Retina (tissue), 1 donor: ENCODE measurements around the gene KIF21A.
A peak's percentile ranks its signal among the peaks of the same experiment; 100 is the strongest.
"Not testable (repeated sequence)": the region's sequence is repeated elsewhere in the genome, so short reads cannot be mapped to it uniquely, and the experiment has no call there.

Experiments
- DNase-seq: peaks from one replicate; pipeline ENCODE4 v3.0.0-alpha.2; 2016

The KIF21A gene

GRCh38 chr12:39343665-39344064, 99.3 kb downstream of the KIF21A start:
- no peak for DNase-seq

DNA sequence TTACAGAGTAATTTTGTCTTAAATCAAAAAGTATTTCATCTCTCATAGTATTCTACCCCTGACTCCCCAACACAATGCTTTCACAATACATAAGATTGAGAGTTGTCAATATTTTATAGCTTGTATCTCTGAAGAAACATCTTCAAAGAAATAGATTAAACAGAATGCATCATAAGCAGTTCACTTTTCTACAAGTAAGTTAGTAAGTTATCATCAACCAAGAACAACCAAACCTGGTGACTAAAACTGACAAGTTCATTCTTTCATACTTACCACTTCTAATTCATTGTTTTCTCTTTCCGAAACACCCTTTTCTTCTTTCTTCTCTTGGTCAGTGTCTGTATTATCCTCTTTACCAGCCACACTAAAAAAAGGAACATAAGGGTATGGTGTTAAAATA, 101.2 kb downstream of the KIF21A start:
- no peak for DNase-seq

DNA sequence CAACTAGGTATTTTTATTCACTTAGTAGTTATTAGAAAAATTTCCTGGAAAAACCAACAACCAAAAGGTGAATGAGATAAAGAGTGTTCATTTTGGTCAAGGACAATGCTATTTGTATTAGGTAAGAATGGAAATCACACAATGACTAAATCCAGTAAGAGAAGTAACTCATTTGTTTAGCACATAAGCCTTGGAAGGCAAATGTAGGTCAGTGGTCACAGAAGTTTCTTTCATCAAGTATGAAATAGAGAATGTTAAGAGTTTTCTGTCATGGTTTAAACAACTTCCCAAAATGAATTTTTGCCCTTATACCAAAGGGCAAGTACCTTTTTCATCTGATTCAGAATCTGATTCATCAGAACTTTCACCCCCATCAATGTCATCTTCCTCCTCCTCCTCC, 101.7 kb downstream of the KIF21A start:
- no peak for DNase-seq

DNA sequence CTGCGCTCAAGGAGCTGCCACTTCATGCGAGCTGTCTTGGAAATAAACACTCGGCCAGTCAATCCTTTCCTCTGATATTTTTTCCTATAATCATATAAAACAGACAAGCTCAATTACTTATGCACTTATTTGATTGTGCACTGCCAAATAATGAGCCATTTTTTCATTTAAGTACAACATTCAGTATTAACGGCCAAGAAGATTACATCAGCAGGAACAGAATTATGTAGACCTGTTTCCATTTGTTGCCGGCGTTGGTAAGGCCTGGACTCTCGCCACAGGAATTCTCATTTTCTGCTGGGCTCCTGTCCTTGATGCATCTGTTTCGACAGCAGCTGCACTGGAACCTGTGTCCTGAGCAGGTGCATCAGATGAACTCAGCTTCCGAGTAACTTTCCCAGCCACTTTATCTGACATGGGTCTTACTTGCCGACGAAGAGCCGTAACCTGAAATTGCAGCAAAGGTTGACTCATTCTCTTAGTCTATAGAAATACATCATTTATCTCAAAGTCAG, 110.2 kb downstream of the KIF21A start:
- no peak for DNase-seq

DNA sequence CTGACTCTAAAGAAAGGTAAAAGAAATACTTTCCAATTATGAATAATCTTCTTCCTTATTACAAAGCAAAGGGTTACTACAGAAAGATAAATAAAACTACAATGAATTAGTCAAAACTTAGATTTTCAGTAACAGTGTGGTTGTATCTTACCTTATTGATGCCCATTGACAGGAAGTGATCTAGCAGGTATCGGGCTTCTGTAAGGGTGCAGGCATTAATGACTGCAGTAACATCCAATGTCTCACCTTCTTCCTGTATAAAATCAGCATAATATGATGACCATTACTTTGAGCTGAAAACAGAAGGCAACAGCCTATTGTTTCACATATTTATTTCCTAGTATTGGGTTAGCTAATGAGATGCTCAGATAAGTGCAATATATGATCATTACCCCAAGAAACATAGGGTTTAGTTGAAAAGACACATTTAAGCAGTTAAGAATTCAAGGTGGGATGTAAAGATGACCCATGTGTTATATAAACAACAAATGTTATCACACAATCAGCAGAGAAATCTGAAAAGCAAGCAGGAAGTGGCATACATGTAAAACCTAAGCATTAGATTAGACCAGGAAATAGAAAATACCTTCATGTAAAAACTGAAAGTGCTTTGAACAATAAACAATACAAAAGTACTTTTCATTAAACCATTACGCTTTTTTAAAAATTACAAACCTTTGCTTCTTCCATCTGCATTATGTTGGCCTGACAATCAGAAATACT, 111.2 kb downstream of the KIF21A start:
- no peak for DNase-seq

- DNase-seq: no peak
Observed at GRCh38 chr12:39329876-39330275, 113.0 kb downstream of the KIF21A start.

GRCh38 chr12:39329018-39329417, 113.9 kb downstream of the KIF21A start:
- DNase-seq: no peak

DNA sequence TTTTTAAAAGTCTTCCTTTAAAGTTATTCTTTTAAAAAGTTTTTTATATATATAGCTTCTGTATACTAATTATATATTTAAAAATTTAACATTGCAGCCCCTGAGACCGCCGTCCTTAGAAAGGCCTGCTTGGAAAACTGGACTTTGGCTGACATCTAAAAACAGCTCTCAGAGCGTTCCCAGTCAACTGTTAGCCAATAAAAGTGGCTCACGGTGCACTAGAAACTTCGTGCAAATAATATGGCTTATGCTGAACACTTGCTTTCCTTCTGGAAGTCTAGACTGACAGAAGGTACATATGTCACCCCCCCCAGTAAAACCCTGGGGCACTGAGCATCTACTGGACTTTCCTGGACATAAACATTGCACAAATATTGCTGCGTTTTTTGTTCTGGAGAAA, 115.0 kb downstream of the KIF21A start:
- no peak for DNase-seq

DNA sequence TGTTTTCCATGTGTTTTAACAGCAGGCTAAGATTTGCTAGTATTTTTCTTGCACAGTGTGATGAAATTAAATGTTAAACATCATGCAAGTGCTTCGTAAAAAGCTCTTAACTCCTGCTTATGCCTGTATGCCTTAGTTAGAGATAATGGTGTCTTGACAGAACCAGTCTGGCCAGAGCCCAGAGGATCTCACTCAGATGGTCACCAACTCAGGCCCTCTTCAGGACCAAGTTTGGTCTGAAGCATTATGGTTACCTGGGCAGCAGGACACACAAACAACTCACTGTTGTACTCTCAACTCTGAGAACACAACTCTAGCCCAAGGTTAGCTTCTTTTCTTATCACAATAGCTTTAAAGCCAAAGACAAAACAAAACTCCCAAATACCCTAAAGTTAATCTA, 115.4 kb downstream of the KIF21A start:
- no peak for DNase-seq

DNA sequence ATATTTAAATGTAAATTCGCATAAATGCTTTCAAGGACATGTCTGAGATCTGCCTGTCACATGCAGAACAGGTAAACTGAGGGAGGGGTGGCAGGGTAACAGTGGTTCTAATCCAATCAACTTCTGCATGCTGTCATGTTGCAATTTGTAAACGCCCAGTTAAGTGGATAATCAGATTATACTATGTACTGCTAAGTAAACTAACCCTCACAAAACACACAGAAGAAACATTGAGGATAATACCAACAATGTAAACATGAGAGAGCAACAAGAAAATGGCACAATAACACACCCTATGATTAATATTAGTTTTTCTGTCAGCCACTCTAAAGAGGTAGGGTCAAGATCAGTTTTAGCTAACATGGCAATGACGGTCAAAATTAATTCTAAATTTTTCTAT, 123.7 kb downstream of the KIF21A start:
- no peak for DNase-seq

- no peak for DNase-seq
Observed at GRCh38 chr12:39314547-39314946, 128.4 kb downstream of the KIF21A start.

GRCh38 chr12:39309516-39309915, 133.4 kb downstream of the KIF21A start:
- no peak for DNase-seq

DNA sequence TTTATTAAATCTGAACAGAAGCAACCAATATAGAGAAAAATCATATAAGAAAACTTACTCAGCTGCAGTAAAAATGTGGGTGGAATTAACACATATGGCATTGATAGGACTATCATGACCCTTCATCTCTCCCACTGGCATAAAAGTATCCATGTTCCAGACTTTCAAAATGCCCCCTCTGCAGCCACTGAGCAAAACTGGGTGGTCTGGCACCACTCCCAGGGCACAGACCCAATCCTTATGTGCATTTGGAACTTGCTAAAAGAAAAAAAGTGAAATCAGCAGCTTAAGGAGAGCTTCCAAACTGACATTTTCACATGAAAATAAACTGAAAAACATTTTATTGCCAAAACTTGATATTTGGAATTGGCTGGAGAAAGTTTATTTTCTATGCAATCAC, 141.5 kb downstream of the KIF21A start:
- DNase-seq: no peak

DNA sequence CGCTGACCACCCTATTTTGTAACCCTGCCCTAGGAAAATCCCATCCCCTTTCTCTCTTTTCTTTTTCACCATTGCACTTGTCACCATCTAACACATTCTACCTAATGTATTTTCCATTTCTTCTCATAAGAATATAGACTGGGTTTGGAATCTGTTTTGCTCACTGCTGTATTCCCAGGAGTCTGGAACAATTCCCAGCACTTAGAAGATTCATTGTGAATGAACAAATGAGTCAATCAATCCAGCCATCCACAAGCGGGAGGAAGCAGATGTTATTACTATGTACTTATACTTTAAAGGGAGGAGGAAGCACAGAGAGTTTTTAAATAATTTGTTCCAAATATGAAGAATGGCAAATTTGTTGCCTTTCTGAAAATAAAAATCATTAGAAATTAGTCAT, 142.1 kb downstream of the KIF21A start:
- DNase-seq: no peak

GRCh38 chr12:39297891-39298290, 145.0 kb downstream of the KIF21A start:
- no peak for DNase-seq

DNA sequence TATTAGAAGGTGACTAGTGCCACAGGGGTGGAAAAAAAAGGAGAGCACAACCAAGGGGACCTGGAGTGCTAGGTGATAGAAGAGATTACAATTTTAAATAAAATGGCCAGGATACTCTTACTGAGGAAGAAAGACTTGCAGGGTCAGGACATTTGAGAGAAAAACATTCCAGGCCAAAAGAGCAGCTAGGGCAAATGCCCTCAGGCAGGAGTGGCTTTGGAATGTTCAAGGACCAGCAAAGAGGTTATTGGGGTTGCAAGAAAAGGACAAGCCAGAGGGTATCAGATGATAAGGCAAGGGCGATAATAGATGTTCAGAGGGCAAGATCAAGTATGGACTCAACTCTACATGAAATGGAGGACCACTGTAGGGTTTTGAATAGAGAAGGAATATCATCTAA, 146.4 kb downstream of the KIF21A start:
- DNase-seq: no peak

DNA sequence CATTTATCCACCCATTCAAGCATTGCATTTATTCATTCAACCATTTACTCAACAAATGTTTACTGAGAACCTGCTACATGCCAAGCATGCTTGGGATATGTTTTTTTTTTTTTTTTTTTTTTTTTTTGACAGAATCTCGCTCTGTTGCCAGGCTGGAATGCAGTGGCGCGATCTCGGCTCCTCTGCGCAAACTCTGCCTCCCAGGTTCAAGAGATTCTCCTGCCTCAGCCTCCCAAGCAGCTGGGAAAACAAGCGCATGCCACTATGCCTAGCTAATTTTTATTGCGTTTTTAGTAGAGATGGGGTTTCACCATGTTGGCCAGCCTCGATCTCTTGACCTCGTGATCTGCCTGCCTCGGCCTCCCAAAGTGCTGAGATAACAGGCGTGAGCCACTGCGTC, 147.3 kb downstream of the KIF21A start:
- not testable (repeated sequence) for DNase-seq

GRCh38 chr12:39294715-39295114, 148.2 kb downstream of the KIF21A start:
- peak; percentile 34 for DNase-seq

DNA sequence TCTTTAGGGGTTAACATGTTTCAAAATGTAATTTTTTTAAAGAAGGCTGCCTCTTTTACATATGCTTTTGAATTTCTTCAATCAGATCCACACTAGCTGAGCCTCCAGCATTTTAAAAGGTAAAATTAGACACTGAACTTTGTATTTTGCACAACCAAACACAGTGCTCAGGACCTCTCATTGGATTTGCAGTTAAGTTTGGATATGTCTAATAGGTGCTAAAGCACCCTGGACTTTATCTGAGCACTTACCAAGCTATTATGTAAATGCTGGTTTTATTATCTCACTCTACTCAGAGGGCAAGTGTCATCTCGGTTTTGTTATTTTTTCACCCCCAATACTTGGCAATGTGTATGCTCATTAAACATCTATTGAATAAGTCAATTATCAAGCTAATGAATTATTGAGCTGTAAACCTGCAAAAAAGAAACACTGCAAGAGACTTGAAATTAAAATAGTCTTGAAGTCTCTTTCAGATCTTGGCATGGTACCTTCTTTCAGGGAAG, 150.7 kb downstream of the KIF21A start:
- DNase-seq: no peak

DNA sequence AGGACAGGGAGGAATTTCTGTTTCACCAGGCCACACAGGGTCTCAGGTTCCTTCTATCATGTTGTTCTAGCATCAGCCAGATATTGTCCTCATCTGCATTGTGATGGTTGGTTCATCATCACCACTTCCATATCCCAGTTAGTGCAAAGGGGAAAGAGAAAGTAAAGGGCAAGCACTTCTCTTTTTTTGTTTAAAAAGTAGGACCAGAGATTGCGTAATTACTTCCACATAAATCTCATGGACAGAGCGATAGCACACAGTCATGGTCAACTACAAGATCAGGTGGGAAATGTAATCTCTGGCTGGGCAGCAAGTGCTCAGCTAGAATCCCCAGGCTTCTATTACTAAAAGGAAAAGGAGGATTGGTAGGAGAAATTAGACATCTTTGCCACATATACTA, 155.1 kb downstream of the KIF21A start:
- no peak for DNase-seq

DNA sequence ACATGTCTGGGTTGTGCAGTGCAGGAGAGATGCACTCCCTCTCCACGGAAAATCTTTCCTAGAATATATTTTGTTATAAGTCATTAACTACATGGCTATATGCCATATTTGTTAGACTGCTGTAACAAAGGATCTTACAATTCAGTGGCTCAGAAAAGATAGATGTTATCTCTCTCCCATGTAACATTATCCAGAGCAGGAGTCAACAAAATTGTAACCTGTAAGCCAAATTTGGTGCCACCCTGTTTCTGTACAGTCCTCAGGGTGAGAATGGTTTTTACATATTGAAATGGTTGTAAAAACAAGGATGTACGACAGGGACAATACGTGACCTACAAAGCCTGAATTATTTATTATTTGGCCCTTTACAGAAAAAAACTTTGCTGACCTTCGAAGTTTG, 155.5 kb downstream of the KIF21A start:
- DNase-seq: no peak

DNA sequence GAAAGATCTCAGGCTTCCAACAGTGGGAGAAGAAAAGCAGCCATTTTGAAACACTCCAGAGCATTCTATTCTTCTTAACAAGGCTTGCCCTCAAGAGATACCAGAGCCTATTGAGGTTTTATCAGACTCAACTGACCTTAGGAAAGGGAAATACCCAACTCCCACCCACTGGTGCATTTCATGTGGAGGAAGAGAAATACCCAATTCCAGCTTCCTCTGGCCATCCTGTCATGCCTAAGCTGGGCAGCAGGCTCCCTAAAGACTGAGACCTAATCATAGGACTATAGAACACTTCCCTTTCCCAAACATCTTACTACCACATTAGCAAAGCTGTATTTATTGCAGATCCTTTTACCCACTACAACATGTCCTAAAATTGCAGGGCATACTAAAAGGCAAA, 164.5 kb downstream of the KIF21A start:
- DNase-seq: no peak

- DNase-seq: no peak
Observed at GRCh38 chr12:39277416-39277815, 165.5 kb downstream of the KIF21A start.

DNA sequence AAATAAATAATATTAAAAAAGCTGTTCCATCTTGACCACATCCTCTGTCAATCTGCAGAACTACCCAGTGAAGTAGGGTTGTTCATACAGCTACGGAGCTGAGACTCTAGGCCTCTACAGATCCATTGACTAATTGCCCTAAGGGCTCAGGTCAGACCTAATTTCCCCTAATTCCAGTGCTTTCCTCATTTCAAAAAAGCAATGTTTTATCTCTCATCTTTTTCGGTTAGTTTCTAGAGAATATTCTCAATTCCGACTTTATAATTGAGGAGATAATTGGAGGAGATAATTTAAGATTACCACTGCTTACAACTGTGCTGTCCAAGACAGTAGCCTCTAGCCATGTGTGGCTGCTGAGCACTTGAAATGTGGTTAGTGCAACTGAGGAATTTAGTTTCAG, 167.1 kb downstream of the KIF21A start:
- DNase-seq: no peak
